GM23248 (cell line): ENCODE data around the gene PDGFRB.

Experiments used
- EZH2 ChIP-seq: fragments of 200-600 bp; sonication (generic); IDR thresholded peaks from 2 replicates; pipeline ENCODE4 v1.6.1; 2018; ENCODE audit warnings: antibody characterized with exemption, mild to moderate bottlenecking; ENCODE audit not compliant: insufficient read depth, poor library complexity, severe bottlenecking
- EZH2phosphoT487 ChIP-seq: fragments of 200-600 bp; sonication (generic); IDR thresholded peaks from 2 replicates; pipeline ENCODE4 v1.6.1; 2018; ENCODE audit warnings: antibody characterized with exemption, moderate library complexity, mild to moderate bottlenecking, low read depth; ENCODE audit not compliant: insufficient read depth

GRCh38 chr5:150176745-150177477 is 21.3 kb upstream of the PDGFRB start:
- TF ChIP-seq EZH2 = no peak
- no peak for TF ChIP-seq EZH2phosphoT487
